Keratinocyte (primary cell): ENCODE data around the gene HS3ST2. TPM values are rescaled to one million over a fixed set of nuclear protein-coding genes. Genes with fewer than 3 reads are reported as not detected.

Source experiments
- DNase-seq: peaks from one replicate; pipeline ENCODE4 v3.0.0-alpha.2; 2011; ENCODE audit warnings: low read depth, missing footprints, low spot score
- FAIRE-seq: peaks from 2 replicates; lab custom pipeline; 2011; peaks lifted over from hg19 to GRCh38; lab: Jason Lieb, UNC
- H2AFZ ChIP-seq: 2 replicates; pipeline ENCODE4 v1.6.0; 2012; ENCODE audit warnings: low read length, control low read depth, inconsistent platforms; ENCODE audit not compliant: control insufficient read depth
- H3K27ac ChIP-seq: 2 replicates; pipeline ENCODE4 v1.5.1; 2011; ENCODE audit warnings: low read length; ENCODE audit not compliant: control insufficient read depth, insufficient read depth
- H3K27me3 ChIP-seq: 3 replicates; pipeline ENCODE4 v1.6.0; 2011; ENCODE audit warnings: low read length; ENCODE audit not compliant: control insufficient read depth, insufficient read depth; ENCODE audit errors: extremely low read depth
- H3K36me3 ChIP-seq, 2 experiments: 2 replicates in 1 of 2; 3 replicates in 1 of 2; pipeline ENCODE4 v1.5.1; 2011; ENCODE audit warnings: low read length in 2 of 2, mild to moderate bottlenecking in 1 of 2; ENCODE audit not compliant: control insufficient read depth in 2 of 2, insufficient read depth in 2 of 2; ENCODE audit errors: extremely low read depth in 1 of 2
- H3K4me1 ChIP-seq: 3 replicates; pipeline ENCODE4 v1.5.1; 2011; ENCODE audit warnings: low read length; ENCODE audit not compliant: control insufficient read depth, insufficient read depth; ENCODE audit errors: extremely low read depth
- H3K4me2 ChIP-seq: 3 replicates; pipeline ENCODE4 v1.6.0; 2011; ENCODE audit warnings: low read depth, low read length; ENCODE audit not compliant: control insufficient read depth, insufficient read depth; ENCODE audit errors: extremely low read depth
- H3K4me3 ChIP-seq, 3 experiments: fragments of 200-600 bp in 1 of 3; sonication (generic) in 1 of 3; 2 replicates in 2 of 3; 3 replicates in 1 of 3; pipeline ENCODE4 v1.5.1; 2011 to 2016; ENCODE audit warnings: low read length in 3 of 3, mild to moderate bottlenecking in 3 of 3, control low read depth in 2 of 3, inconsistent platforms in 1 of 3, low read depth in 1 of 3, mixed read lengths in 1 of 3, mixed run types in 1 of 3, moderate library complexity in 1 of 3; ENCODE audit not compliant: control insufficient read depth in 2 of 3, insufficient read depth in 2 of 3; ENCODE audit errors: extremely low read depth in 1 of 3
- H3K79me2 ChIP-seq: 2 replicates; pipeline ENCODE4 v1.6.0; 2012; ENCODE audit warnings: low read length; ENCODE audit not compliant: control insufficient read depth, insufficient read depth
- H3K9ac ChIP-seq: 3 replicates; pipeline ENCODE4 v1.6.0; 2011; ENCODE audit warnings: low read length; ENCODE audit not compliant: control insufficient read depth, insufficient read depth; ENCODE audit errors: extremely low read depth
- H3K9me1 ChIP-seq: 3 replicates; pipeline ENCODE4 v1.6.0; 2011; ENCODE audit warnings: low read length; ENCODE audit not compliant: control insufficient read depth, insufficient read depth; ENCODE audit errors: extremely low read depth
- H3K9me3 ChIP-seq: 2 replicates; pipeline ENCODE4 v1.5.1; 2012; ENCODE audit warnings: low read depth, low read length; ENCODE audit not compliant: control insufficient read depth
- H4K20me1 ChIP-seq: 3 replicates; pipeline ENCODE4 v1.6.0; 2011; ENCODE audit warnings: low read length; ENCODE audit not compliant: control insufficient read depth, insufficient read depth; ENCODE audit errors: extremely low read depth
- EZH2 ChIP-seq: IDR thresholded peaks from one replicate; pipeline ENCODE4 v1.6.1; 2012; ENCODE audit warnings: inconsistent platforms, mild to moderate bottlenecking, low read length, moderate library complexity
- dilution Hi-C: fragments of 300-500 bp; cut with MboI; formaldehyde crosslinking; loops from one replicate; pipeline ENCODE4 v1.7.0; 2020; ENCODE audit warnings: low sequenced_read_pairs; ENCODE audit not compliant: extremely low pct_ligation_motif_present
- polyA plus RNA-seq, 5 experiments: library from polyadenylated mRNA; depleted of rRNA in 3 of 5; stranded (reverse) in 3 of 5; stranded (forward) in 1 of 5; unstranded in 1 of 5; fragments of >200 nt; gene quantifications; 1 replicate in 1 of 5; 2 replicates in 3 of 5; 3 replicates in 1 of 5; pipeline versions ENCODE4 v1.2.1 to v1.2.3, GENCODE V29; 2011 to 2012; ENCODE audit warnings: missing spikeins in 2 of 5, low read depth in 1 of 5, low replicate concordance in 1 of 5
- TF ChIP-seq, protein P1 (sequence below), 3 experiments: IDR thresholded peaks in 1 of 3; conservative IDR thresholded peaks in 1 of 3; optimal IDR thresholded peaks in 1 of 3; 2 replicates in 2 of 3; 3 replicates in 1 of 3; pipeline versions ENCODE3 to v1.5.1; 2011; ENCODE audit warnings: low read length in 3 of 3, mild to moderate bottlenecking in 3 of 3, moderate library complexity in 2 of 3, control low read depth in 1 of 3, inconsistent platforms in 1 of 3; ENCODE audit not compliant: insufficient read depth in 2 of 3; ENCODE audit errors: extremely low read depth in 1 of 3

Gene HS3ST2
- polyA plus RNA-seq, 1 donor (not counting 4 experiments of a cell fraction or from before 2014, with no cell fraction given) = 6.3 TPM

DNA sequence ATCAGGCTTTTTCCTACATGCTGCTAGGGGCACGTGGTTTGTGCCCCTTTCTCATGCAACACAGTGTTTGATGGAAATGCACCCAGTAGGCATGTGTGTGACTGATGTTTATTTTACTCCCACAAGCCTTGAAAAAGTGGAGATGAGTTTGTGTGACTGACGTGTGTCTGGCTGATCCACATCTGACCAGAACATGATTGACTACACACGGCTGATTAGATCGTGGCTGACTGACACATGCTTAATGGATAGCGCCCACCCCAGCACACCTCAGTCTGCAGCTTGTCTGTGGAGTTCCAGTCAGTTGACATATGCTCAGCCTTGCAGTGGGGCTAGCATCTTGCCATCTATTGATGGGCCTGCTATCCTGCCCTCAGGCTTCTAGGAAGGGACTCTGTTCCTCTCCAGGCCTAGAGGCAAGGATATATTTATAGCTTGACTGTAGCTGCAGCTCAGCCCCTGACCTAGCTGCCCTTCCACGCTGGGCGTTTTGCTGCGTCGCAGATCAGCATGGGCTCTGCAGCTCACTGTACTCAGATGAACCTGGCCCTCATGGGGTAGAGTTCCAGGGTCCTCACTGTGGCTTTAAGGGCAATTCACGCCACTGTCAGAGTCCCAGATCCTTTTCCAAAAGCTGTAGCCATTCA, 112.3 kb downstream of the HS3ST2 start:
- H2AFZ ChIP-seq = no peak overlapping the region
- H3K27ac ChIP-seq = no peak overlapping the region
- no peak overlapping the region for H3K9ac ChIP-seq
- dilution Hi-C loops = no loop called here
- H3K4me1 ChIP-seq = no peaks in the 10 kb centered on the region
- DNase-seq (no peak), FAIRE-seq (no peak)
- TF ChIP-seq, protein P1, sequence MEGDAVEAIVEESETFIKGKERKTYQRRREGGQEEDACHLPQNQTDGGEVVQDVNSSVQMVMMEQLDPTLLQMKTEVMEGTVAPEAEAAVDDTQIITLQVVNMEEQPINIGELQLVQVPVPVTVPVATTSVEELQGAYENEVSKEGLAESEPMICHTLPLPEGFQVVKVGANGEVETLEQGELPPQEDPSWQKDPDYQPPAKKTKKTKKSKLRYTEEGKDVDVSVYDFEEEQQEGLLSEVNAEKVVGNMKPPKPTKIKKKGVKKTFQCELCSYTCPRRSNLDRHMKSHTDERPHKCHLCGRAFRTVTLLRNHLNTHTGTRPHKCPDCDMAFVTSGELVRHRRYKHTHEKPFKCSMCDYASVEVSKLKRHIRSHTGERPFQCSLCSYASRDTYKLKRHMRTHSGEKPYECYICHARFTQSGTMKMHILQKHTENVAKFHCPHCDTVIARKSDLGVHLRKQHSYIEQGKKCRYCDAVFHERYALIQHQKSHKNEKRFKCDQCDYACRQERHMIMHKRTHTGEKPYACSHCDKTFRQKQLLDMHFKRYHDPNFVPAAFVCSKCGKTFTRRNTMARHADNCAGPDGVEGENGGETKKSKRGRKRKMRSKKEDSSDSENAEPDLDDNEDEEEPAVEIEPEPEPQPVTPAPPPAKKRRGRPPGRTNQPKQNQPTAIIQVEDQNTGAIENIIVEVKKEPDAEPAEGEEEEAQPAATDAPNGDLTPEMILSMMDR (optimal IDR thresholded peaks at IDR 0.05 in 1 of 3, IDR thresholded peaks at IDR 0.05 in 1 of 3, conservative IDR thresholded peaks at IDR 0.05 in 1 of 3; ENCODE audit: extremely low read depth in 1 of 3, insufficient read depth in 2 of 3, low read length in 3 of 3) = no peak
- no peak overlapping the region for H3K4me2 ChIP-seq
- H3K9me3 ChIP-seq = no peaks in the 10 kb centered on the region
- no peaks in the 10 kb centered on the region for H3K79me2 ChIP-seq
- no peak overlapping the region for H3K4me3 ChIP-seq
- no peaks in the 10 kb centered on the region for H4K20me1 ChIP-seq
- H3K27me3 ChIP-seq = peaks cover 11% of the 10 kb centered on the region
- H3K9me1 ChIP-seq = no peaks in the 10 kb centered on the region
- no peaks in the 10 kb centered on the region for H3K36me3 ChIP-seq

DNA sequence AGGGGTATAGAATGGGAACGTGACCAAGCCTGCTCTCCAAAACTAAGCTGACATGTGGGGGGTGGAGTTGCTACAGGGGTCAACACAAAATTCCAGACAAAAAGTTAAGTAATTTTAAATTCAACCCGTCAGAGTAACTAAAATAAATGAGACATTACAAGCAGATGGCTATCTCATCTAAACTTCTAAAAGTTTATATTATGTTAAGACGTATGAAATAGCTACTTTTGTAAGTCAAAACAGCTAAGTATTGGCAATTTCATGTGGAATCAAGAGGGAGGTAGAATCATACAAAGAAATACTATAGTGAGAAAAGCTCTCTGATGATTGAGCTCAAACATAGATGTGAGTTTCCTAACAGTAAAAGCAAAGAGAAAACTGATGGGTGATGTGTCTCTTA, 113.3 kb downstream of the HS3ST2 start:
- no peak overlapping the region for H3K9ac ChIP-seq
- DNase-seq = no peak
- peaks cover 22% of the 10 kb centered on the region for H3K27me3 ChIP-seq
- H3K4me1 ChIP-seq = no peaks in the 10 kb centered on the region
- no peaks in the 10 kb centered on the region for H3K36me3 ChIP-seq
- no peak overlapping the region for H2AFZ ChIP-seq
- H3K27ac ChIP-seq = no peak overlapping the region
- no peak overlapping the region for H3K4me2 ChIP-seq
- no peaks in the 10 kb centered on the region for H3K79me2 ChIP-seq
- H4K20me1 ChIP-seq = no peaks in the 10 kb centered on the region
- no peak overlapping the region for H3K4me3 ChIP-seq
- dilution Hi-C loops = no loop called here
- no peak for FAIRE-seq
- H3K9me3 ChIP-seq = no peaks in the 10 kb centered on the region
- TF ChIP-seq, protein P1 (optimal IDR thresholded peaks at IDR 0.05 in 1 of 3, IDR thresholded peaks at IDR 0.05 in 1 of 3, conservative IDR thresholded peaks at IDR 0.05 in 1 of 3; ENCODE audit: extremely low read depth in 1 of 3, insufficient read depth in 2 of 3, low read length in 3 of 3) = no peak
- TF ChIP-seq EZH2 = no peak
- no peaks in the 10 kb centered on the region for H3K9me1 ChIP-seq
